HG03469 (cell line): Measurements from ENCODE around the gene ZNF761.

Experiments
- ATAC-seq: cut with Tn5 transposase; IDR thresholded peaks from one replicate; pipeline ENCODE4 v1.9.1; 2021; ENCODE audit warnings: mild to moderate bottlenecking, moderate library complexity, moderate number of reproducible peaks; ENCODE audit not compliant: unreplicated experiment

The ZNF761 gene

GRCh38 chr19:53504885-53505284 lies 73.1 kb downstream of the ZNF761 start:
- no peak for ATAC-seq

- no peak for ATAC-seq
Measured at GRCh38 chr19:53506728-53507127, 74.9 kb downstream of the ZNF761 start.
